ENCODE results near the gene PHF23.

The PHF23 gene

GRCh38 chr17:7239091-7240027 is at the start of gene PHF23:
Gene PHF23 (minus strand): TSS chr17:7239457. CDS start chr17:7239279, 178 bp downstream.
- DNase-seq, result peak; percentile 94 to 96 (median 96)

- DNase-seq, result no peak
Measured at GRCh38 chr17:7285679-7286078, 46.4 kb upstream of the PHF23 start.

GRCh38 chr17:7284911-7285310 is 45.7 kb upstream of the PHF23 start:
- DNase-seq, result no peak

- no peak for DNase-seq
Measured at GRCh38 chr17:7283471-7284216, 44.4 kb upstream of the PHF23 start.

- no peak for DNase-seq
Measured at GRCh38 chr17:7282752-7283321, 43.6 kb upstream of the PHF23 start.

- DNase-seq, result no peak
Measured at GRCh38 chr17:7281953-7282751, 42.9 kb upstream of the PHF23 start.

- DNase-seq, result peak; percentile 50 to 71 (median 60)
Measured at GRCh38 chr17:7281074-7281952, 42.1 kb upstream of the PHF23 start, which contains the start of gene SLC2A4. Gene SLC2A4 (plus strand): TSS chr17:7281718. CDS start chr17:7281935, 217 bp downstream.

GRCh38 chr17:7280519-7281073 is 41.3 kb upstream of the PHF23 start:
- DNase-seq, result peak; percentile 68 to 75 (median 71)

- no peak for DNase-seq
Measured at GRCh38 chr17:7279448-7279847, 40.2 kb upstream of the PHF23 start.

- no peak for DNase-seq
Measured at GRCh38 chr17:7266784-7267183, 27.5 kb upstream of the PHF23 start.

- no peak for DNase-seq
Measured at GRCh38 chr17:7263801-7264078, 24.5 kb upstream of the PHF23 start.

GRCh38 chr17:7262935-7263800 is 23.9 kb upstream of the PHF23 start:
- DNase-seq, result no peak

GRCh38 chr17:7262192-7262934 is 23.1 kb upstream of the PHF23 start, which contains the start of gene CLDN7:
Gene CLDN7 (minus strand): TSS chr17:7262478. CDS start chr17:7262043, 435 bp downstream.
- no peak for DNase-seq

GRCh38 chr17:7261379-7262191 is 22.3 kb upstream of the PHF23 start:
- DNase-seq, result peak in 1 of 4 experiments; percentile 32

GRCh38 chr17:7260651-7261378 is 21.6 kb upstream of the PHF23 start:
- DNase-seq, result peak in 1 of 4 experiments; percentile 20

- no peak for DNase-seq
Measured at GRCh38 chr17:7260151-7260550, 20.9 kb upstream of the PHF23 start.

- no peak for DNase-seq
Measured at GRCh38 chr17:7259555-7259889, 20.3 kb upstream of the PHF23 start.
